ENCODE results near the gene EIF4A3. TPM values are rescaled to one million over a fixed set of nuclear protein-coding genes. Genes with fewer than 3 reads are reported as not detected.

EIF4A3 gene
- total RNA-seq, 1 experiment from 2014 or later: 160 TPM

DNA sequence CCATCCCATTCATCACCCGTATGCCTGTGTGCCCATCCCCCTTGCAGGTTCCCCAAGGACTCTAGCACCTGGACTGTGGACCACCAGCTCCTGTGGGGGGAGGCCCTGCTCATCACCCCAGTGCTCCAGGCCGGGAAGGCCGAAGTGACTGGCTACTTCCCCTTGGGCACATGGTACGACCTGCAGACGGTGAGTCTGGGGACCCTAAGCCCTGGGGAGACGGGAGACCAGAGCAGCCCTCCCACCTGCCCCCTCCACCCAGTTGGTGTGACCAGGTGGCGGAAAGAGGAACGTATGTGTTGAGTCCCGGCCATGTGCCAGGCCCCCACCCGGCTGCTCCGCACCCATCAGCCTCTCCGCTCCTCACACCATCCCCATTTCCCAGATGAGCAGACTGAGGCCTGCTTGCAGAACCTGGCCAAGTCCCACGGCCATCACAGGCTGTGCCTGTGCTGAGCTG is 30.0 kb downstream of the EIF4A3 start:
- DNase-seq (ENCODE audit: low spot score) (no peak), ATAC-seq (no peak)
- no peaks in the 10 kb centered on the region; the same call in 1 of the 2 replicates for H3K27me3 Mint-ChIP-seq (ENCODE audit: low read depth)
- H3K9me3 Mint-ChIP-seq: peaks cover 7% of the 10 kb centered on the region; the same call in 1 of the 2 replicates
- TF ChIP-seq CBFB (CRISPR knock-in tag; IDR thresholded peaks at IDR 0.05; ENCODE audit: low read depth): no peak
- TF ChIP-seq RELA (CRISPR knock-in tag; IDR thresholded peaks at IDR 0.05; ENCODE audit: borderline replicate concordance): 0 out of 2 replicates have a peak, but pooled peaks have one; percentile 14
- no peak overlapping the region for H3K4me3 Mint-ChIP-seq
- POLR2A ChIA-PET: no interaction called here
- peaks cover 14% of the 10 kb centered on the region for H3K36me3 Mint-ChIP-seq
- H3K27ac Mint-ChIP-seq: 0 out of 2 replicates have a peak overlapping the region, but pooled peaks have one; percentile 11
- CTCF ChIA-PET: interaction anchor here (1.3 to 3.2 kb wide), 4 partner anchors 7 to 109 kb away, joined by 5 to 19 read pairs (median 14); partner anchors contain the start of gene GAA
- peaks cover 2% of the 10 kb centered on the region; the same call in 1 of the 2 replicates for H3K4me1 Mint-ChIP-seq

- POLR2A ChIA-PET: no interaction called here
Measured at GRCh38 chr17:80116276-80116920, 30.5 kb downstream of the EIF4A3 start.

GRCh38 chr17:80115159-80115558 is 31.8 kb downstream of the EIF4A3 start:
- POLR2A ChIA-PET: no interaction called here
- H3K27me3 Mint-ChIP-seq (ENCODE audit: low read depth): no peaks in the 10 kb centered on the region; the same call in 1 of the 2 replicates
- H3K4me1 Mint-ChIP-seq: peaks cover 6% of the 10 kb centered on the region; the same call in 1 of the 2 replicates
- ATAC-seq (no peak), DNase-seq (ENCODE audit: low spot score) (no peak)
- no peak overlapping the region for H3K4me3 Mint-ChIP-seq
- H3K9me3 Mint-ChIP-seq: peaks cover 7% of the 10 kb centered on the region; the same call in 1 of the 2 replicates
- CTCF ChIA-PET: interaction anchor here (0.8 to 2.5 kb wide), 3 partner anchors 9 to 68 kb away, joined by 3 to 19 read pairs (median 14); partner anchors contain the start of gene GAA
- H3K27ac Mint-ChIP-seq: no peak overlapping the region; the same call in 1 of the 2 replicates
- H3K36me3 Mint-ChIP-seq: peaks cover 14% of the 10 kb centered on the region
- TF ChIP-seq ZNF138 (CRISPR knock-in tag; conservative IDR thresholded peaks at IDR 0.05) (no peak), SMAD3 (CRISPR knock-in tag; IDR thresholded peaks at IDR 0.05; ENCODE audit: borderline replicate concordance) (no peak), FOXK1 (CRISPR knock-in tag; IDR thresholded peaks at IDR 0.05) (no peak), NR3C1 (CRISPR knock-in tag; conservative IDR thresholded peaks at IDR 0.05; ENCODE audit: low read depth) (no peak), FOXJ3 (CRISPR knock-in tag; IDR thresholded peaks at IDR 0.05; ENCODE audit: borderline replicate concordance) (no peak), ETV6 (CRISPR knock-in tag; IDR thresholded peaks at IDR 0.05) (no peak), AR (CRISPR knock-in tag; IDR thresholded peaks at IDR 0.05) (no peak), ZMAT4 (CRISPR knock-in tag; IDR thresholded peaks at IDR 0.05) (no peak)

More at GRCh38 chr17:80116276-80116920, 30.5 kb downstream of the EIF4A3 start:
- Mint-ChIP-seq H3K4me1 (peaks cover 4% of the 10 kb centered on the region; the same call in 1 of the 2 replicates), H3K4me3 (no peak overlapping the region), H3K27me3 (ENCODE audit: low read depth) (no peaks in the 10 kb centered on the region; the same call in 1 of the 2 replicates), H3K36me3 (peaks cover 14% of the 10 kb centered on the region), H3K27ac (0 out of 2 replicates have a peak overlapping the region, but pooled peaks have one; percentile 19), H3K9me3 (peaks cover 7% of the 10 kb centered on the region; the same call in 1 of the 2 replicates)
- TF ChIP-seq JAZF1 (CRISPR knock-in tag; IDR thresholded peaks at IDR 0.05) (no peak), ARID4B (CRISPR knock-in tag; IDR thresholded peaks at IDR 0.05; ENCODE audit: borderline replicate concordance) (no peak), MXD4 (CRISPR knock-in tag; IDR thresholded peaks at IDR 0.05; ENCODE audit: borderline replicate concordance) (no peak), TCF7 (CRISPR knock-in tag; IDR thresholded peaks at IDR 0.05; ENCODE audit: low read depth) (no peak), GTF2I (CRISPR knock-in tag; conservative IDR thresholded peaks at IDR 0.05) (no peak), NR2C2 (CRISPR knock-in tag; IDR thresholded peaks at IDR 0.05) (no peak), ZNF219 (CRISPR knock-in tag; IDR thresholded peaks at IDR 0.05; ENCODE audit: borderline replicate concordance) (no peak), SMAD3 (CRISPR knock-in tag; IDR thresholded peaks at IDR 0.05; ENCODE audit: borderline replicate concordance) (no peak), ZNF423 (CRISPR knock-in tag; IDR thresholded peaks at IDR 0.05) (no peak), ZNF317 (CRISPR knock-in tag; IDR thresholded peaks at IDR 0.05; ENCODE audit: borderline replicate concordance, low read depth) (no peak)
- TF ChIP-seq, protein P1, sequence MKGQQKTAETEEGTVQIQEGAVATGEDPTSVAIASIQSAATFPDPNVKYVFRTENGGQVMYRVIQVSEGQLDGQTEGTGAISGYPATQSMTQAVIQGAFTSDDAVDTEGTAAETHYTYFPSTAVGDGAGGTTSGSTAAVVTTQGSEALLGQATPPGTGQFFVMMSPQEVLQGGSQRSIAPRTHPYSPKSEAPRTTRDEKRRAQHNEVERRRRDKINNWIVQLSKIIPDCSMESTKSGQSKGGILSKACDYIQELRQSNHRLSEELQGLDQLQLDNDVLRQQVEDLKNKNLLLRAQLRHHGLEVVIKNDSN (CRISPR knock-in tag; IDR thresholded peaks at IDR 0.05): no peak
- CTCF ChIA-PET: interaction anchor here (1.3 to 2.5 kb wide), 3 partner anchors 8 to 108 kb away, joined by 5 to 19 read pairs (median 14); partner anchors contain the start of gene GAA
- DNase-seq (ENCODE audit: low spot score) (no peak), ATAC-seq (no peak)
